Heart right ventricle (tissue), 16 donors: Measurements from ENCODE around the gene LMBR1. TPM values are rescaled to one million over a fixed set of nuclear protein-coding genes. Genes with fewer than 3 reads are reported as not detected.
"Not testable (repeated sequence)": the region's sequence is repeated elsewhere in the genome, so short reads cannot be mapped to it uniquely, and the experiment has no call there.

Experiments
- ATAC-seq, 8 donors: fragments of 200-7000 bp; cut with Tn5 transposase; one replicate each; pipeline ENCODE4 v1.9.1; 2020; ENCODE audit warnings: mild to moderate bottlenecking in 8 of 8, moderate library complexity in 8 of 8, moderate number of reproducible peaks in 1 of 8
- DNase-seq, 2 donors: peaks; one replicate each; pipeline ENCODE4 v3.0.0-alpha.2; 2020
- H3K27ac ChIP-seq, 10 donors: fragments of 200-600 bp; sonication (generic) in 2 of 10; one replicate each; pipeline versions ENCODE4 v1.5.0 to v1.8.0; 2020 to 2022; ENCODE audit warnings: mild to moderate bottlenecking in 3 of 10
- H3K27me3 ChIP-seq, 7 donors: fragments of 200-600 bp; one replicate each; pipeline ENCODE4 v1.8.0; 2021 to 2022; ENCODE audit warnings: mild to moderate bottlenecking in 2 of 7
- H3K36me3 ChIP-seq, 9 donors: fragments of 200-600 bp; sonication (generic) in 1 of 9; one replicate each; pipeline versions ENCODE4 v1.5.0 to v1.8.0; 2020 to 2022; ENCODE audit warnings: mild to moderate bottlenecking in 2 of 9
- H3K4me1 ChIP-seq, 9 donors: fragments of 200-600 bp; sonication (generic) in 1 of 9; one replicate each; pipeline versions ENCODE4 v1.5.0 to v1.8.0; 2020 to 2022; ENCODE audit warnings: mild to moderate bottlenecking in 4 of 9
- H3K4me3 ChIP-seq, 10 donors: fragments of 200-600 bp; sonication (generic) in 2 of 10; one replicate each; pipeline versions ENCODE4 v1.5.0 to v1.8.0; 2020 to 2022; ENCODE audit warnings: mild to moderate bottlenecking in 7 of 10, moderate library complexity in 2 of 10
- H3K9me3 ChIP-seq, 11 donors: fragments of 200-600 bp in 10 of 11; sonication (generic) in 2 of 11; one replicate each; pipeline versions ENCODE4 v1.5.0 to v1.8.0; 2013 to 2022; ENCODE audit warnings: mild to moderate bottlenecking in 2 of 11, control low read depth in 1 of 11, moderate library complexity in 1 of 11
- CTCF ChIP-seq, 9 donors: fragments of 200-600 bp; sonication (generic) in 2 of 9; IDR thresholded peaks; one replicate each; pipeline versions ENCODE4 v1.5.0 to v1.8.0; 2021 to 2022; ENCODE audit warnings: antibody characterized with exemption in 9 of 9, mild to moderate bottlenecking in 5 of 9, moderate library complexity in 1 of 9
- WGBS, 2 donors: extraction: QIAGEN DNeasy Blood & Tissue Kit; methylation state at CpG; one replicate each; pipeline ENCODE4 v1.1.7; 2013; ENCODE audit warnings: inconsistent platforms in 1 of 2; 5-methylcytosine and 5-hydroxymethylcytosine counted together
- intact Hi-C, 10 donors: fragments of 100-400 bp; cut with DNase I; formaldehyde crosslinking; loops; one replicate each; pipeline versions ENCODE4 v1.11.1 to v1.14.2; 2022
- polyA plus RNA-seq, 2 donors: library from polyadenylated mRNA; stranded (reverse); fragments of 200-250 nt; gene quantifications; one replicate each; pipeline ENCODE4 v1.2.3, GENCODE V29; 2013
- total RNA-seq, 10 donors: library from RNA; stranded (reverse); fragmentation: NEBNext Ultra II Directional in 3 of 10; extraction: Animal tissue kit (Norgen Biotek cat#: 25700) in 3 of 10; gene quantifications; one replicate each; pipeline versions ENCODE4 v1.2.1 to v1.2.4, GENCODE V29; 2021 to 2023
- donor health status: Arrhythmogenic right ventricular cardiomyopathy.
- donor health status: ischemic (EF 13 %, LVEDD 7.1; RV severe dilation, severe dysfunction).
- donor health status: healthy with polysubstance abuse.
- donor health status: DM: no; HTN: yes; CAD: no.
- donor health status: DM: no; HTN: no; CAD: no.
- donor health status: ischemic (EF 25% LVEDD 6.9; RV normal size, moderate dysfunction).
- donor health status: ischemic (EF 25% LVEDD 5.7; RV mildly dilated, moderate dysfunction).
- donor health status: healthy.
- donor health status: DM: yes; HTN: yes; CAD: no.
- donor health status: Ischemic cardiomyopathy.
- donor health status: ischemic (EF 35%, LVEDD 5.7; RV mildly dilated, moderate dysfunction).
- donor health status: nonischemic (EF 11% LVEDD 7.7; RV severe dilation, severe dysfunction).
- donor health status: DM: yes; HTN: yes; CAD: no.
- donor health status: PGD.
- donor health status: ischemic (EF 29% LVEDD 5.4; RV normal size, mild dysfunction).
- donor health status: nonischemic (EF 23%, LVEDD 6.1; RV moderate dilation, normal function).

LMBR1 gene
- total and polyA plus RNA-seq, 12 donors, result 9.0 to 45.5 (median 37.5) TPM

DNA sequence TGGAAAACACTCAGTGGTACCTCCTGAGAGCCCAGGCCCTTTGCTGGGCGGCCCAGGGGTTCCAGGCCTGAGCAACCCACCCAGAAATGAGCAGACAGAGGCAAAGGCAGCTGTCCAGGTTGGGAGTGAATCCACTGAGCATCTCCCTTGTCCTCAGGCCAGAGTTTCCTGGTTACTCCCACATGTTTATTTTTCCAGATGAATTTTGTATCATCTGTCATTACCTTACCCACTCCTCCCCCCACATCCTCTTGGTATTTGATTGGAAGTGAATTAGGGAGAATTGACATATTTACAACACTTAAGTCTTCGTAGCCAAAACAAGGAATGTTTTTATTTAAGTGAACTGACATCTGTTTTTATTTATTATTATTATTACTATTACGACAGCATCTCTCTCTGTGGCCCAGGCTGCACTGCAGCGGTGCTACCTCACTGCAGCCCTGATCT is 13.2 kb upstream of the LMBR1 start:
- DNase-seq, result no peak
- no peak overlapping the region for H3K27ac ChIP-seq
- no peak overlapping the region for H3K4me3 ChIP-seq
- 64 to 65% methylated on average over 4 of the region's 4 CpGs for WGBS, 2 donors
- H3K27me3 ChIP-seq, result peaks cover 0 to 12% (median 0%) of the 10 kb centered on the region in 7 donors
- intact Hi-C loops, result loop anchor here in 1 of 10 donors (5.0 kb wide), 1 partner anchor 41 kb away; the partner anchor contains the start of gene NOM1
- no peaks in the 10 kb centered on the region for H3K9me3 ChIP-seq
- no peaks in the 10 kb centered on the region for H3K36me3 ChIP-seq
- peaks cover 0 to 21% (median 6%) of the 10 kb centered on the region in 9 donors for H3K4me1 ChIP-seq
- TF ChIP-seq CTCF (IDR thresholded peaks at IDR 0.05), result no peak
- ATAC-seq, result no peak

- H3K4me3 ChIP-seq, result no peak overlapping the region
- peaks cover 0 to 12% (median 0%) of the 10 kb centered on the region in 7 donors for H3K27me3 ChIP-seq
- H3K36me3 ChIP-seq, result no peaks in the 10 kb centered on the region
- peak; percentile 77 to 96 (median 88) for ATAC-seq
- H3K9me3 ChIP-seq, result no peaks in the 10 kb centered on the region
- peak overlapping the region in 9 of 10 donors; percentile 47 to 76 (median 66) for H3K27ac ChIP-seq
- DNase-seq, result peak; percentile 24 to 69
- intact Hi-C loops, result no loop called here
- WGBS, 2 donors, result 44 to 46% methylated on average over 10 of the region's 10 CpGs
- no peak for TF ChIP-seq CTCF (IDR thresholded peaks at IDR 0.05)
- peaks cover 0 to 14% (median 4%) of the 10 kb centered on the region in 9 donors for H3K4me1 ChIP-seq
Observed at GRCh38 chr7:156903232-156903909, 10.4 kb upstream of the LMBR1 start.

DNA sequence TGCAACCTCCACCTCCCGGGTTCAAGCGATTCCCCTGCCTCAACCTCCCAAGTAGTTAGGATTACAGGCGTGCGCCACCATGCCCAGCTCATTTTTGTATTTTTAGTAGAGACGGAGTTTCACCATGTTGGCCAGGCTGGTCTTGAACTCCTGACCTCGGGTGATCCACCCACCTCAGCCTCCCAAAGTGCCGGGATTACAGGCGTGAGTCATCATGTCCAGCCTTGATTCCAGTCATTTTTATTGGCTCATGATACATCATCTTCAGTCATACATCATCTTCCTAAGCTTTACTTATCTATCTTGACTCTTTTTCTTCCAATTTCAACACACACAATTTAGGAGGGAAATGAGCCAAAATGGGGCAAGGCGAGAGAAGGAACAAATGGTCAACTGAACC is 7.1 kb upstream of the LMBR1 start:
- 90 to 92% methylated on average over 9 of the region's 9 CpGs for WGBS, 2 donors

DNA sequence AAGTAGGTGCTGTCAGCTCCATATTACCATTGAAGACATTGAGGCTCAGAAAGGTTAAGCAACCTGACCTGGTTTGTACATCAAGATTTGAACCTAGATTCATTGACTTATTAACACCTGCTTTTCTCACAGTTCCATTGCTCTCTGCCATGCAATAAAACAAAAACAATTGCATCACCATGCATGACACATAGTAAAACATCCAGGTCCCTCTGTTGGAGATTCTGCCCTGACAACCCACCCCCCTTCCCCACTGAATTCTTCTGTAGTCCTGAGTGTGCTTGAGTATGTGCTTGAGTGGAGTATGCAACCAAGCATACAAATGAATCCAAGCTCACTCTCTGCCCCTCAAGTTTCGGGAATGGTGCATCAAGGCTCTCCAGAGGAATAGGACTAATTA is 6.0 kb upstream of the LMBR1 start:
- peaks cover 0 to 6% (median 0%) of the 10 kb centered on the region in 7 donors for H3K27me3 ChIP-seq
- no peaks in the 10 kb centered on the region for H3K9me3 ChIP-seq
- no peaks in the 10 kb centered on the region for H3K36me3 ChIP-seq
- intact Hi-C loops, result loop anchor here in 2 of 10 donors (10.0 kb wide), 2 partner anchors 46 to 236 kb away; partner anchors contain the start of genes NOM1 (in 1 of the 2) and UBE3C (in 1 of the 2)
- H3K4me1 ChIP-seq, result peaks cover 0 to 32% (median 21%) of the 10 kb centered on the region in 9 donors
- H3K27ac ChIP-seq, result no peak overlapping the region
- ATAC-seq, result no peak
- DNase-seq, result no peak
- 96 to 100% methylated on average over 1 of the region's 1 CpG for WGBS, 2 donors
- no peak overlapping the region for H3K4me3 ChIP-seq
- TF ChIP-seq CTCF (IDR thresholded peaks at IDR 0.05), result no peak

More for the DNA sequence above, 7.1 kb upstream of the LMBR1 start:
- intact Hi-C loops, H3K36me3 ChIP-seq, H3K27ac ChIP-seq, ATAC-seq, H3K27me3 ChIP-seq, DNase-seq, H3K9me3 ChIP-seq, H3K4me3 ChIP-seq: not testable (repeated sequence)
- H3K4me1 ChIP-seq, result peaks cover 0 to 25% (median 12%) of the 10 kb centered on the region in 9 donors

DNA sequence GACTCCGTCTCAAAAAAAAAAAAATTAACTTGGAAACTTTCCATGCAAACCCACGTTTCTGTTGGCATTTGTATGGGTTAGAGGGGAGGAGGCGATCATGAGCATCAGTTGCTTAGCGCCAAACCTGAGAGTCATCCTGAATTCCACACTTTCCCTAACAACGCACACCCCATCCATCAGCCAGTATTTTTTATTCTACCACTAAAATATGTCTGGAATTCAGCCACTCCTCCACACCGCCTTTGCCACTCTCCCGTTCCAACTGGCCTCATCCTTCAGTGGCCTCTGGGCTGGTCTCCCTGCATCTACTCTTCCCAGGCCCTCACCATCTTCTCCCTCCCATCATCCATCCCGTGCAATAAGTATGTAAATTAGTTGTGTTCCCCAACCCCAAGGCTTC is 4.7 kb upstream of the LMBR1 start:
- TF ChIP-seq CTCF (IDR thresholded peaks at IDR 0.05), result no peak
- 58 to 66% methylated on average over 8 of the region's 8 CpGs for WGBS, 2 donors
- Histone ChIP-seq H3K4me1 (peaks cover 0 to 31% (median 21%) of the 10 kb centered on the region in 9 donors), H3K9me3 (no peaks in the 10 kb centered on the region), H3K27me3 (peaks cover 0 to 4% (median 0%) of the 10 kb centered on the region in 7 donors), H3K27ac (no peak overlapping the region), H3K4me3 (no peak overlapping the region), H3K36me3 (no peaks in the 10 kb centered on the region)
- no peak for ATAC-seq
- intact Hi-C loops, result loop anchor here in 2 of 10 donors (10.0 kb wide), 2 partner anchors 47 to 237 kb away; partner anchors contain the start of genes NOM1 (in 1 of the 2) and UBE3C (in 1 of the 2)
- no peak for DNase-seq
